GM10248 (cell line): ENCODE results near the gene LIN37.

ENCODE experiments used
- CTCF ChIA-PET: fragments of 300-600 bp; sonication (Branson Sonifier 250); formaldehyde crosslinking; extraction: SDS; loops from one replicate; lab custom pipeline; 2021; ENCODE audit warnings: antibody characterized with exemption; lab: Yijun Ruan, JAX
- POLR2A ChIA-PET: fragments of 350-650 bp; sonication (Branson Sonifier 250); formaldehyde crosslinking; extraction: SDS; loops from one replicate; lab custom pipeline; 2020; ENCODE audit warnings: antibody characterized with exemption; lab: Yijun Ruan, JAX
- DNase-seq: peaks from one replicate; pipeline ENCODE4 v3.0.0; 2012; ENCODE audit errors: extremely low spot score
- CTCF ChIP-seq: IDR thresholded peaks from 2 replicates; pipeline ENCODE4 v1.5.1; 2012; ENCODE audit warnings: mild to moderate bottlenecking, low read depth; ENCODE audit errors: extremely low read depth, missing control alignments, control extremely low read depth

Gene LIN37

GRCh38 chr19:35796645-35797542 is 48.5 kb downstream of the LIN37 start:
- ChIA-PET POLR2A (no interaction called here), CTCF (no interaction called here)
- TF ChIP-seq CTCF = no peak
- DNase-seq = no peak

GRCh38 chr19:35797663-35798062 is 49.3 kb downstream of the LIN37 start:
- ChIA-PET POLR2A (no interaction called here), CTCF (no interaction called here)
- no peak for TF ChIP-seq CTCF
- no peak for DNase-seq

- DNase-seq = no peak
- no peak for TF ChIP-seq CTCF
- ChIA-PET POLR2A (no interaction called here), CTCF (interaction anchor here (0.9 kb wide), 1 partner anchor 12 kb away, joined by 3 read pairs; no protein-coding TSS in a partner anchor)
Observed at GRCh38 chr19:35801828-35802227, 53.5 kb downstream of the LIN37 start.
